ENCODE data around the gene RAB34. TPM values are rescaled to one million over a fixed set of nuclear protein-coding genes. Genes with fewer than 3 reads are reported as not detected.

The RAB34 gene
- total RNA-seq, 1 experiment from 2014 or later, result 1.2 TPM

GRCh38 chr17:28705728-28706334, 11.8 kb downstream of the RAB34 start:
- intact Hi-C loops (cut with micrococcal nuclease; ENCODE audit: unreplicated experiment), result no loop called here
- Histone ChIP-seq H3K27me3 (replicated peaks; ENCODE audit: control insufficient read depth, insufficient read depth, low read length) (no peaks in the 10 kb centered on the region), H3K9me3 (no peaks in the 10 kb centered on the region), H3K4me3 (ENCODE audit: low read depth, low read length) (no peak overlapping the region), H3K4me1 (peaks cover 7% of the 10 kb centered on the region), H3K36me3 (ENCODE audit: control insufficient read depth, insufficient read depth, low read length) (peaks cover 3% of the 10 kb centered on the region; the same call in 1 of the 2 replicates)
- peaks cover 67% of the 10 kb centered on the region for H3K36me3 Mint-ChIP-seq (ENCODE audit: insufficient read depth, unreplicated experiment)
- H3K9me3 Mint-ChIP-seq (ENCODE audit: unreplicated experiment), result no peaks in the 10 kb centered on the region
- peak overlapping the region; percentile 25 for H3K27ac Mint-ChIP-seq (ENCODE audit: unreplicated experiment)
- no peak for DNase-seq
- TF ChIP-seq, protein P1, sequence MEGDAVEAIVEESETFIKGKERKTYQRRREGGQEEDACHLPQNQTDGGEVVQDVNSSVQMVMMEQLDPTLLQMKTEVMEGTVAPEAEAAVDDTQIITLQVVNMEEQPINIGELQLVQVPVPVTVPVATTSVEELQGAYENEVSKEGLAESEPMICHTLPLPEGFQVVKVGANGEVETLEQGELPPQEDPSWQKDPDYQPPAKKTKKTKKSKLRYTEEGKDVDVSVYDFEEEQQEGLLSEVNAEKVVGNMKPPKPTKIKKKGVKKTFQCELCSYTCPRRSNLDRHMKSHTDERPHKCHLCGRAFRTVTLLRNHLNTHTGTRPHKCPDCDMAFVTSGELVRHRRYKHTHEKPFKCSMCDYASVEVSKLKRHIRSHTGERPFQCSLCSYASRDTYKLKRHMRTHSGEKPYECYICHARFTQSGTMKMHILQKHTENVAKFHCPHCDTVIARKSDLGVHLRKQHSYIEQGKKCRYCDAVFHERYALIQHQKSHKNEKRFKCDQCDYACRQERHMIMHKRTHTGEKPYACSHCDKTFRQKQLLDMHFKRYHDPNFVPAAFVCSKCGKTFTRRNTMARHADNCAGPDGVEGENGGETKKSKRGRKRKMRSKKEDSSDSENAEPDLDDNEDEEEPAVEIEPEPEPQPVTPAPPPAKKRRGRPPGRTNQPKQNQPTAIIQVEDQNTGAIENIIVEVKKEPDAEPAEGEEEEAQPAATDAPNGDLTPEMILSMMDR (IDR thresholded peaks at IDR 0.05; ENCODE audit: insufficient read depth in 1 of 2, low read depth in 1 of 2, low read length in 1 of 2, severe bottlenecking in 1 of 2, unreplicated experiment in 1 of 2), result no peak
- ChIA-PET POLR2A (no interaction called here), CTCF (interaction anchor here (0.6 to 0.7 kb wide), 2 partner anchors 10 to 61 kb away, joined by 3 read pairs; no protein-coding TSS in a partner anchor)
- no peaks in the 10 kb centered on the region for H3K4me1 Mint-ChIP-seq (ENCODE audit: low read depth, unreplicated experiment)
- H3K4me3 Mint-ChIP-seq (ENCODE audit: unreplicated experiment), result no peak overlapping the region
- no peaks in the 10 kb centered on the region for H3K27me3 Mint-ChIP-seq (ENCODE audit: insufficient read depth, unreplicated experiment)
- BruUV-seq (replicated peaks), result no TSS peak

- Histone ChIP-seq H3K36me3 (ENCODE audit: control insufficient read depth, insufficient read depth, low read length) (peaks cover 9% of the 10 kb centered on the region; the same call in 1 of the 2 replicates), H3K4me1 (peaks cover 6% of the 10 kb centered on the region), H3K4me3 (ENCODE audit: low read depth, low read length) (no peak overlapping the region), H3K27me3 (replicated peaks; ENCODE audit: control insufficient read depth, insufficient read depth, low read length) (no peaks in the 10 kb centered on the region), H3K9me3 (no peaks in the 10 kb centered on the region)
- H3K36me3 Mint-ChIP-seq (ENCODE audit: insufficient read depth, unreplicated experiment), result peaks cover 67% of the 10 kb centered on the region
- H3K27me3 Mint-ChIP-seq (ENCODE audit: insufficient read depth, unreplicated experiment), result no peaks in the 10 kb centered on the region
- no peak overlapping the region for H3K4me3 Mint-ChIP-seq (ENCODE audit: unreplicated experiment)
- H3K4me1 Mint-ChIP-seq (ENCODE audit: low read depth, unreplicated experiment), result no peaks in the 10 kb centered on the region
- TF ChIP-seq, protein P1 (IDR thresholded peaks at IDR 0.05; ENCODE audit: insufficient read depth in 1 of 2, low read depth in 1 of 2, low read length in 1 of 2, severe bottlenecking in 1 of 2, unreplicated experiment in 1 of 2), result no peak
- no TSS peak for BruUV-seq (replicated peaks)
- no peaks in the 10 kb centered on the region for H3K9me3 Mint-ChIP-seq (ENCODE audit: unreplicated experiment)
- intact Hi-C loops (cut with micrococcal nuclease; ENCODE audit: unreplicated experiment), result no loop called here
- DNase-seq, result no peak
- ChIA-PET POLR2A (no interaction called here), CTCF (interaction anchor here (0.7 kb wide), 1 partner anchor 61 kb away, joined by 3 read pairs; no protein-coding TSS in a partner anchor)
- peak overlapping the region; percentile 25 for H3K27ac Mint-ChIP-seq (ENCODE audit: unreplicated experiment)
Measured at GRCh38 chr17:28705074-28705659, 12.5 kb downstream of the RAB34 start.

- H3K9me3 ChIP-seq, result no peaks in the 10 kb centered on the region
- no TSS peak for BruUV-seq (replicated peaks)
- H3K4me1 ChIP-seq, result peaks cover 6% of the 10 kb centered on the region
- DNase-seq, result no peak
- ChIA-PET POLR2A (no interaction called here), CTCF (no interaction called here)
- H3K36me3 ChIP-seq (ENCODE audit: control insufficient read depth, insufficient read depth, low read length), result peaks cover 16% of the 10 kb centered on the region
- Mint-ChIP-seq H3K27ac (ENCODE audit: unreplicated experiment) (no peak overlapping the region), H3K27me3 (ENCODE audit: insufficient read depth, unreplicated experiment) (no peaks in the 10 kb centered on the region), H3K4me3 (ENCODE audit: unreplicated experiment) (no peak overlapping the region), H3K9me3 (ENCODE audit: unreplicated experiment) (no peaks in the 10 kb centered on the region), H3K4me1 (ENCODE audit: low read depth, unreplicated experiment) (no peaks in the 10 kb centered on the region), H3K36me3 (ENCODE audit: insufficient read depth, unreplicated experiment) (peaks cover 71% of the 10 kb centered on the region)
- TF ChIP-seq, protein P1 (IDR thresholded peaks at IDR 0.05; ENCODE audit: insufficient read depth in 1 of 2, low read depth in 1 of 2, low read length in 1 of 2, severe bottlenecking in 1 of 2, unreplicated experiment in 1 of 2), result no peak
- no peak overlapping the region for H3K4me3 ChIP-seq (ENCODE audit: low read depth, low read length)
- H3K27me3 ChIP-seq (replicated peaks; ENCODE audit: control insufficient read depth, insufficient read depth, low read length), result no peaks in the 10 kb centered on the region
- intact Hi-C loops (cut with micrococcal nuclease; ENCODE audit: unreplicated experiment), result no loop called here
Measured at GRCh38 chr17:28704219-28704858, 13.3 kb downstream of the RAB34 start.

Measured in Caco-2 (cell line).